ENCODE measurements around the gene ZNF165.

GRCh38 chr6:28111964-28112363 is 31.6 kb downstream of the ZNF165 start:
- TF ChIP-seq CTCF (IDR thresholded peaks at IDR 0.05; ENCODE audit: low read depth, low read length, poor library complexity, severe bottlenecking) (no peak), EZH2phosphoT487 (IDR thresholded peaks at IDR 0.05; ENCODE audit: borderline replicate concordance, low read length) (no peak)
